ENCODE results near the gene C2CD2.

C2CD2 gene

GRCh38 chr21:41903559-41904351, 50.1 kb downstream of the C2CD2 start:
- DNase-seq: no peak

- no peak for DNase-seq
Observed at GRCh38 chr21:41902946-41903345, 50.9 kb downstream of the C2CD2 start.

GRCh38 chr21:41901782-41902181, 52.0 kb downstream of the C2CD2 start:
- no peak for DNase-seq

GRCh38 chr21:41901099-41901498, 52.7 kb downstream of the C2CD2 start:
- DNase-seq: no peak

GRCh38 chr21:41900401-41900800, 53.4 kb downstream of the C2CD2 start:
- no peak for DNase-seq

- DNase-seq: no peak
Observed at GRCh38 chr21:41899426-41900202, 54.2 kb downstream of the C2CD2 start.

- no peak for DNase-seq
Observed at GRCh38 chr21:41898998-41899397, 54.8 kb downstream of the C2CD2 start.

GRCh38 chr21:41897700-41898099, 56.1 kb downstream of the C2CD2 start:
- no peak for DNase-seq

GRCh38 chr21:41897047-41897669, 56.7 kb downstream of the C2CD2 start:
- DNase-seq: no peak

GRCh38 chr21:41895643-41896493, 58.0 kb downstream of the C2CD2 start:
- no peak for DNase-seq

- no peak for DNase-seq
Observed at GRCh38 chr21:41894922-41895557, 58.8 kb downstream of the C2CD2 start.

GRCh38 chr21:41894511-41894910, 59.3 kb downstream of the C2CD2 start:
- no peak for DNase-seq

GRCh38 chr21:41892726-41893125, 61.1 kb downstream of the C2CD2 start:
- no peak for DNase-seq

GRCh38 chr21:41891132-41891531, 62.7 kb downstream of the C2CD2 start:
- no peak for DNase-seq

- DNase-seq: no peak
Observed at GRCh38 chr21:41890355-41890754, 63.5 kb downstream of the C2CD2 start.

- DNase-seq: no peak
Observed at GRCh38 chr21:41888749-41889376, 65.0 kb downstream of the C2CD2 start.

- DNase-seq: no peak
Observed at GRCh38 chr21:41887667-41888066, 66.2 kb downstream of the C2CD2 start.

- no peak for DNase-seq
Observed at GRCh38 chr21:41886328-41886727, 67.5 kb downstream of the C2CD2 start.

GRCh38 chr21:41885341-41886024, 68.3 kb downstream of the C2CD2 start:
- DNase-seq: no peak

GRCh38 chr21:41884501-41885030, 69.3 kb downstream of the C2CD2 start:
- DNase-seq: no peak

GRCh38 chr21:41883582-41883981, 70.2 kb downstream of the C2CD2 start:
- DNase-seq: no peak
